HT-29 (cell line): ENCODE results near the gene SLC39A11. TPM values are rescaled to one million over a fixed set of nuclear protein-coding genes. Genes with fewer than 3 reads are reported as not detected.
"Not testable (repeated sequence)": the region's sequence is repeated elsewhere in the genome, so short reads cannot be mapped to it uniquely, and the experiment has no call there.

ENCODE experiments used
- DNase-seq: peaks from one replicate; pipeline ENCODE4 v3.0.0-alpha.2; 2015; ENCODE audit warnings: low spot score
- total RNA-seq: library from RNA; depleted of rRNA; stranded (reverse); fragments of >200 nt; shearing (Covaris generic); gene quantifications from 2 replicates; pipeline ENCODE4 v1.2.3, GENCODE V29; 2014

SLC39A11 gene
- total RNA-seq, 1 experiment from 2014 or later, result 20.7 TPM

DNA sequence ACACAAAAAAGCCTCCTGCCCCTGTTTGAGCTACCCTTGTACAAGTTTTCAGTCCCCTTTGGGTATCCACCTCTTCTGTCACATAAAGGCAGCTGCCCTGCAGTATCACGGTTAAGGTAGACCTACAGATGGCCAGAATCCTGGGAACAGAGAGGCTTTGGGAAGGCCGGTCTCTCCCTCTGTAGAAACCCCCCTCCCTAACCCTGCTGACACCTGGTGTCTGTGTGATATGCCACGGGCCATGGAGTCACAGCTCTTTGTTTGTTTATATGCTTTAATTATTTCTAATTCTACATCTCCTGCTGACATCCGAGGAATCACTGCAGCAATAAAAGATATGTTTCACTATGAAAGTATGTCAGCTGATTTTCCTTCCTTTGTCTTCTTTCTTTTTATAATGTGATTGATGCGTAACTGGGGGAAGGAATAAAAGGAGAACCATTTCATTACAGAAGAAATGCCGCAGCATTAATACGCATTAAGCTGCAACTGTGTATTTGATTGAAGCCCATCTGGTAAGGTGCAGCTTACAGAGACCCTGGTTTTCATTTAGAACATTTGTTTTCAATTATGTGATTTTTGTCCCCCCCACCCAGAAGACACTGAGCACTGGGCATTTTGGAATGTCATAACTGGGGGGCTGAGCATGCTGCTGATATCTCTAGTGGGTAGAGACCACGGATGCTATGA is 142.1 kb downstream of the SLC39A11 start:
- no peak for DNase-seq

DNA sequence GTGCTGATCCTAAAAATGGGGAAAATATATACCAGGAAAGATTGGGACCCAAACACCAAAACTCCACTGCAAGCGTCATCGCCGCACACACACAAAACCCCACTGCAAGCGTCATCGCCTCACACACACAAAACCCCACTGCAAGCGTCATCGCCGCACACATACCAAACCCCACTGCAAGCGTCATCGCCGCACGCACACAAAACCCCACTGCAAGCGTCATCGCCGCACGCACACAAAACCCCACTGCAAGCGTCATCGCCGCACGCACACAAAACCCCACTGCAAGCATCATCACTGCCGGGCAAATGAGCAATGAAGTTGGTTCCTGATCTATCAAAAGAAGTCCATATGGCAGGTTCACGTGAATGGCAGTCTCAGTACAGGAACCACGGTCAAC is 144.4 kb downstream of the SLC39A11 start:
- no peak for DNase-seq

DNA sequence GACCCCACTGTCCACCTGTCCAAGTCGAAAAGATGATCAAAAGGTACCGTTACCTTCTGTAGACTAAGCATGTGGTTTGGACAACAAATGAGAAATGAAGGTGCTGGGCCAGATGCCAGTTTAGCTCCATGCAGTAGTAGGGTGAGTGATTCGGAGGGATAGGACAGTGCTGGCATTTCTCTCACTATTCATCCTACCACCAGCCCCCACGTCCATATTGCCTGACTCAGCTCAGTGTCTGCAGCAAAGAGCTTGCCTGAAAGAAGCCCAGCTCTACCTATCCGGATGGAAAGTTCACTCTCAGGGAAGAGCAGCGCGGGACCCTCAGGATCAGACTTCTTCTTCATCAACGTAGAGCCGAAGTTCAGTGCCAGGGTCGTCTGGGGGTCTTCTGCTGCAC is 145.0 kb downstream of the SLC39A11 start:
- no peak for DNase-seq

DNA sequence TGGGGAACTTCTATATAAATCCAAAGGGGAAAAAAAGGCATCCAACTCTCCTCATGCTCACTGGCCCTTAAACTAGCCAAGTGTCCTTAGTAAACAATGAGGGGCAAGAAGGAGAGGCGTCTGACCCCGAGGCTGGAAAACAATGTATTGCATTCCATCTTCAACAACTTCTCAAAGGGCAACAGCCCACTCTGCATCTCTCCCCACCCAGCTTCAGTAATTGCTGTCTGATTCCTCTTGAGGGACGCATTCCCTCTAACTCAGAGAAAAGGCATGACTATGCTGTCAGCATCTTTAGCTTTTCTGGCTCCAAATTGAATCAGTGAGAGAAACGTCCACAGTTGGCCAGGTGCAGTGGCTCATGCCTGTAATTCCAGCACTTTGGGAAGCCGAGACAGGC is 145.8 kb downstream of the SLC39A11 start:
- no peak for DNase-seq

DNA sequence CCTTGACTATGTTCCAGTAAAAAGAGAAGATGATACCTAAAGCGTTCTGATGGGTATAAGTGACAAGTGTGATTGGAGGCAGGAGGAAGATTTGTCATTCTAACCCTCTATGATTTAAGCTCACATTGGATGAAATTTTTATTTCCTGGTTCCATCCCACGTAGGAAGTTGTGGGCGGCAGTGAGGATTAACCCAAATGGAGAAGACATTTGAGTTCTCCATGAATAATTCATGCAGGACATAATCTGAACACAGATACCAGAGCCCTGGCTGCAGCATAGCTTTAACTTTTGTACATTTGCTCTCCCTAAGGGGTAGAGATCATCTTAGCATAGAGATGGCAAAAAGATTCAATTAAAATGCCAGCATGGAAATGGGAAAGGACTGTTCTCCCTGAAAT is 146.3 kb downstream of the SLC39A11 start:
- DNase-seq, result no peak

DNA sequence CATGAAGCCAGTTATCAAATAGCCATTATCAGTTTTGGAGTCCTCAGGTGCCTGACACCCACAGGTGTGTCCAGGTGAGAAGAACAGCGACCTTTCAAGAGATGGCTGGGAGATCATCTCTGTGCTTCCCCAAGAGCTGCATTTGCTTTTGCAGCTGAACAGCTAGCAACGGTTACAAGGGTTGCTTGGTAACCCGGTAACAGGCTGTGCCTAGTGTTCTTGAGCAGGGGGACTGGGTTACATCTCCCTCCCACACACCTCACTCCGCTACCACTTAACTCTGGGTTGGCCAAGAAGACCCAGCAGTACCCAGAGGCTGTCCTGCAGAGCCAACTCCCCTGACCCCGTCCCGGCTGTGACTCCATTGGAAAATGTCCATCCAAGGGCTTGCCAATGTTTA is 147.0 kb downstream of the SLC39A11 start:
- no peak for DNase-seq

DNA sequence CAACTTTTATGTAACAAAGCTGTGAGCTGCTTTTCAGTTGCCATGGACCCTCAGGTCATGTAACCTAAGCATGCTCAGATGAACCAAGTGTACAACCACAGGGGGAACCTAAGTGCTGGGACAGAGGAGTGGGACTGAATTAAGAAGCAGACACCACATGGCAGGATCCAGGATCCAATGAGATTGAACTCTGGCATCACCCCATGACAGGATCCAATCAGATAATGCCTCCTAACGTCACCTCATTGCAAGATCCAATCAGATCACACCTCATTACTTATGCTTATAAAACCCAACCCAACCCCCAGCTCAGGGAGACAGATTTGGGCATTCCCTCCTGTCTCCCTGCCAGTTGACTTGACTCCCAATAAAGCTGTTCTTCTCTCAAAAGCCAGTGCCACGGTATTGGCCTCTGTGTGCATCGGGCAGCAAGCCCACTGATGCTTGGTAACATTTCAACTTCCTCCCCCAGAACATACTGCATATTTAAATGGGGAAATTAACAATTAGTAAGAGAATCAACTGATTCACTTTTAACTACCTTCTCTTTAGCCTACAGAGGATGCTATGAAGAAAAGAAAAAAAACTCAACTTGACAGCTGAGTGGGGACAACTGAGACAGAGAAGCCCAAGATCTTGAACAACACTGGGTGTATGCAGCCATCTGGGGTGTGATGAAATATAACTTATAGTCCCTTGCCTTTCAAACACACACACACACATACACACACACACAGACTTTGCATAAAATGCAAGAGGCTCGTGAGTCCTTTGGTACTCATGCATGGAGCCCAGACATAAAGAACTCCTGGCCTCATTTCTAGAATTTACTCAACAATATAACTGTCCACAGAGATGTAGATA is 148.4 kb downstream of the SLC39A11 start:
- DNase-seq, result no peak

DNA sequence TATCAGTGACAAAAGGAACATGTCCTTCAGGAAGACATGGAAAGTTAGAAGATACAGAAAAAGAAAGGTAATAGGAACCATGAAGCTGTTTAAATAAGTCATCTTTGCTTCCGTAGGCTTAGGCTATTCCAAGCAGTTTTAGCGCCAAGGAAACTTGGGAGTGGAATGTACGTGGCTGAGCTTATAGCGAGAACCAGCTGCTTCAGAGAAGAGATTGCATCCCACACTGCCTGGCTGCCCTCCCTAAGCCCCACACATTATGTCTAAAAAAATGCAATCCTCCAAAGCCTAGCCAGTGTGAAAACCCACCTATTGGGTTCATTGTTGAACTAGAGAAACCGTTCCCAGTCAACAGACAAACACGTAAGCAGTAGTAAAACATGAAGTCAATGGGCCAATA is 149.9 kb downstream of the SLC39A11 start:
- DNase-seq, result no peak

DNA sequence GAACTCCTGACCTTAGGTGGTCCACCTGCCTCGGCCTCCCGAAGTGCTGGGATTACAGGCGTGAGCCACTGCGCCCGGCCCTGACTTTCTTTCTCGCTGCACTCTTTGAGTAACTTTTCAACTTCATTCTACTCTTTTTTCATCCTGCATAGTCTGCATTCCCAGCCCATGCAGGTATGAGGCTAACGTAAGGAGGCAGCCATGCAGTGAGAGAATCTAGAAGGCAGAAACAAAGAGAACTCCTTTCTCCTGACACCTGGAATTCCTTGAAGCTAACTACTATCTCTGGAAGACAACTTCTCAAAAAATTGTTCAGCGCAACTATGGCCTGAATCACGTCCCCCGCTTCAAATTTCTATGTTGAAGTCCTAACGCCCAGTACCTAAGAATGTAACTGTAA is 152.0 kb downstream of the SLC39A11 start:
- DNase-seq, result no peak

DNA sequence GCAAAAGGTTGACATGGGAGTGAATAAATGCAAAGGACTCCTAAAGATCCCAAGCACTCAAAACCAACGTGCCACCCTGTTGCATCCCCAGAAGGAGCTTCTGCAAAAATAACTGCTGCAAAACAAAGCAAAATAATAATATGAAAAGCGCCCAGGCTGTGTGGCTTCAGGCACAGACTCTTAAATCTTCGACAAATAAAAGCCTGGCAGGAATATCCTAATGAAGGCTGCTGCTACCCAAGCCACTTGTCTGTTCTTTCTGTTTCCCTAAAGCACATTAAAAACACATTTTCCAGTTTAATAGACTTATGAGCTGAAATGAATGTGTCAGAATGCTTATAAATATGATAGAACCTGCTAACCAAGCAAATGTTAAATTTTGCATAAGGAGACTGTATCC is 154.0 kb downstream of the SLC39A11 start:
- DNase-seq, result no peak

DNA sequence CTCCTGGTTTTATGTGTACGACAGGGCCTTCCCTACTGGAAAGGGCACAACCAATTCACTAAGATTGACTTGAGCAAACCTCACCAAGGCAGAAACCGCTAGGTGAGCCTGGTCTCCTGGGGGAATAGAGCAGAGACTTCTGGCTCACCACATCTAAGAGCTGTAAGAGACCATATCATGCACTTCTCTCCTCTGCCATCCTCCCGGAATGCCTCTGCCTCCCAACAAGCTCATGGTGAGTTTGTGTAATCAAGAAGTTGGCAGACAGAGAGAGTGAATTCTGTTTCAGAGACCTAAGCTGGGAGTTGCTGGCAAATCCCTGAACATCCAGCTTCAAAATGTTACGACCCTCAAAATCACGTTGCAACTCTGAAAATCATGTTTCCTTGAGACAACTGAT is 154.8 kb downstream of the SLC39A11 start:
- DNase-seq, result no peak

DNA sequence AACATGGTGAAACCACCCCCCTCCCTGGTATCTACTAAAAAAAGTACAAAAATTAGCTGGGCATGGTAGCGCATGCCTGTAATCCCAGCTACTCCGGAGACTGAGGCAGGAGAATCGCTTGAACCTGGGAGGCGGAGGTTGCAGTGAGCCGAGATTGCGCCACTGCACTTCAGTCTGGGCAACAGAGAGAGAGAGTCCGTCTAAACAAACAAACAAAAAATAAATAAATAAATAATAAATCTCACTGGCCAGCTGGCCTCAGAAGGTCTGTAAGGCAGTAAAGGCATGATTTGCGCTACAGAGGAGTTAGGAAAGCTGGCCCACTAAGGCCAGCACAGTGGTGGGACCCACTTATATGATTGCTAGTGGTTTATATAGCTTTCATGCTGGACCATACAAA is 155.2 kb downstream of the SLC39A11 start:
- DNase-seq, result not testable (repeated sequence)

DNA sequence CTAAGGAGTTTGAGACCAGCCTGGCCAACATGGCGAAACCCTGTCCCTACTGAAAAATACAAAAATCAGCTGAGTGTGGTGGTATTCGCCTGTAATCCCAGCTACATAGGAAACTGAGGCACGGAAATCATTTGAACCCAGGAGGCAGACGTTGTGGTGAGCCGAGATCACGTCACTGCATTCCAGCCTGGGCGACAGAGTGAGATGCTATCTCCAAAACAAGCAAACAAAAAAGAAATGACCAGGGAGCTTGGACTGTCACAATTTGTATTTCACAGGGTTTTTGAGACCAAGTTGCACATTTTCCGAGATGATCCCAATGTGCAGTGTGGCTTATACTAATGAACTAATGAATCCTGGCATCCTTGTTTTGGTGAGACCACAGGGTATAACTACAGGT is 156.5 kb downstream of the SLC39A11 start:
- no peak for DNase-seq

DNA sequence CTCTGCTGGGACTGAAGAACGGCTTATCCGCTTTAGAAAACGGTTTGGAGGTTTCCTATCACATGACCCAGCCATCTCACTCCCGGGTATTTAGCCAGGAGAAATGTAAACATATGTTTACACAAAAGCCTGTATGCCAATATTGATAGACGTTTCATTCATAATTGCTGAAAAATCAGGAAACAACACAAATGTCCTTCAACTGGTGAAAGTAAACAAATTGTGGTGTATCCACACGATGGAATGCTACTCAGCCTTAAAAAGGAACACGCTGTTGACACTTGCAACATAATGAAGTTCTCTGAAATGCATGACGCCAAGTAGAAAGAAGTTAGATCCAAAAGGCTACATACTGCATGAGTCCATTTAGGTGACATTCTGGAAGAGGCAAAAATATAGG is 157.6 kb downstream of the SLC39A11 start:
- no peak for DNase-seq

DNA sequence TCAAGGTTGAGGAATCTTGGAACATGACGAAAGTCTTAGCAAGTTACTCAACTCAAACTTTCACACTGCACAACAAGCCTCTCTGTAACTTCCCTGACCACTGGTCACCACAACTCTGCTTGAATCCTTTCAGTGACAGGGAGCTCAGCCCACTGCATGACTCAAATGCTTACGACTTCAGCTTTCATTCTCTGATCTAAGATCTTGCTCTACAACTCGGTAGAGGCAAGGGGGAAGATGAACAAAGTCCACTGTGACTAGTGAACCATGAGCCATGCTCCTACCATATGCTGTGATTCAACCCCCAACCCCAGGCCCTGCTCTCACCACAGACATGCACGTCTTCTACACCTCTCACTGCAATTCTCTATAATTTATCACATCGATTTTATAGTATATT is 160.9 kb downstream of the SLC39A11 start:
- peak; percentile 57 for DNase-seq

DNA sequence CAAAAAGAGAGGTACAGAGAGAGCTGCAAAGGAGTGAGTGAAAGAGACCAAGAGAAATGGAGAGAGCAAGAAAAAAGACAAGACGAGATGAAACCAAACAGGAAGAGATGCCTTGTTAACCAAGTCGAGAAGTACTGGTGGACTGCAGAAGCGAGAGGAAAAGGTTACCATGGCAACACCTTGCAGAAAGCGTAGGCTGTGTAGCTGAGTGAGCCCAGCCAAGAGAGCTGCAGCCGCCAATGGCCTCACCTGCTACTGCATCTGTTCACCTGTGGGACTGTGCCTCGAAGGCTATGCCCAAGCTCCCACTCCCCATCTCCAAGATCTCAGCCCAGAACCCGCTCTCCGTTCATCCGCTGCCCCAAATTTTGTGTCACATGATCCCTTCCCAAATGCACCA is 161.3 kb downstream of the SLC39A11 start:
- DNase-seq, result no peak

DNA sequence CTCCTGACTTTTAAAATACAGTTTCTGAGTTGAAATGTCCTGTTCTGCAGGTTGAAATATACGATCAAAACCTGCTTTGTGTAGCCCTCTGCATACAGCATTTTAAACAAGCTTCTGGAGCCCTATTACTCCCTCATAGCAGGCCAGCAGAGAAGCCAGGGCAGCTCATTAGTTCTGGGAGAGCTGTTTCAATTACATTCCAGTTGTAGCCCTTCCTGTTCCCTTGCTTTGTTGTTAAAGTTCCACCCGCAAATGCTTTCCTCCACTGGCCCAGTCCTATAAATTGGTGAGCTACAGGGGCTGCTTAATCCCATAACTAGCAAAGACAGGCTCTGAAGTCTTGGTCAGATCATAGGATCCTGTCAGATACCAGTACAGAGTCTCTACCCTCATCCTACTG is 162.5 kb downstream of the SLC39A11 start:
- DNase-seq, result no peak

DNA sequence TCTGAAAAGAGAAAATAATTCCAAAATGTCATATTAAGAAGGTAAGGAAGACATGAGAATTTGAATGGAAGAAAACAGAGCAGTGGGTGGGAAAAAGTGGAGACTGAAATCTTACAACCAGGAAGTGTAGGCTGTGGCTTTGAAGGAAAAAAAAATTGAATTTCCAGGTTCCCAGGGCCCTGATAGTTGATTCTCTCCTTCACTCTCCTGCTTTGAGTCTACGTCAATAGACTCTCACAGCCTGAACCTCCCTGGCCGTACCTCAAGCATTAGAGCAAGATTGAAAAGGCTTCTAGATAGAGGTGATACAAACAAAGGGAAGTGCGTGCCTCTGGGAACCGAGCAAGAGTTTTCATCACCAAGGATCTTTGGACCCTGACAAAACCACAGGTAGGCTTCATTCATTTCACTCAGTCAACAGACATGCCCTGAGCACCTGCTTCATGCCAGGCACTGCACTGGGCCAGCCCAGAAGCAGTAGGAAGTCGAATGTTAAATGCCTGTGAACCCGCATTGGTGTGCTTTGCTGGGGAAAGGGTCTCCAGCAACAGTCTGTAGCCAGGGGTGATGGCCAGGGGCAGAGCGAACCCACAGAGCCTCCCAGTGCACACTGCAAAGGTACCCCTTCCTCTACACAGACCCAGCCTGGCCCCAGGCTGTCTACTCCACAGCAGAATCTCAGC is 163.9 kb downstream of the SLC39A11 start:
- DNase-seq, result peak; percentile 46

DNA sequence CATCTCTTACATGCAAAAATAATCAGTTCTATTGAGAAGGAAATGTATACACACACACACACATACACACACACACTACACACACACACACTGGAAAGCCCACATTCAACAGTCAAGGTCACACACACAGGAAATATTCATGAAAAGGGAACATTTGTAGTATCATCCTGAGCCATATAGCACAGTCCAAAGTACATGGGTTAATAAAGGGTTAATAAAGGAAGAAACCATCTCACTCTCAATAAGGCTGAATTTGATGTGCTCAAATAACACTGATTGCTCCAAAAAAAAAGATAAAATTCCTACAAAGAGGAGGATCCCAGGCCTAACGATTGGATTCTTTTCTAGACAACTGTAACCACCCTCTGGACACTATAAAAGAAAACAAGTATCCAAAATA is 164.7 kb downstream of the SLC39A11 start:
- DNase-seq, result no peak

DNA sequence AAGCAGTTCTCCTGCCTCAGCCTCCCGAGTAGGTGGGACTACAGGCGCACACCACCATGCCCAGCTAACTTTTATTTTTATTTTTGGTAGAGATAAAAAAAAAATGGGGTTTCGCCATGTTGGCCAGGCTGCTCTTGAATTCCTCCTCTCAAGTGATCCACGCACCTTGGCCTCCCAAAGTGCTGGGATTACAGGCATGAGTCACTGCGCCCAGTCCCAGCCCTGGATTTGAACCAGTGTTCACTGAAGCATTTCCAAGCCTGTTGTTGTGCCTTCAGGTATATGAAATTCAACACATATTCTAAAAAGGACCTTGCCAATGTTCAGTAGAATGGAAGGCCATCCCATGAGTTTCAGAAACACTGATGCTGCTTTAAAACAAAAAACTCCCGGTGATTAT is 165.3 kb downstream of the SLC39A11 start:
- DNase-seq, result no peak

DNA sequence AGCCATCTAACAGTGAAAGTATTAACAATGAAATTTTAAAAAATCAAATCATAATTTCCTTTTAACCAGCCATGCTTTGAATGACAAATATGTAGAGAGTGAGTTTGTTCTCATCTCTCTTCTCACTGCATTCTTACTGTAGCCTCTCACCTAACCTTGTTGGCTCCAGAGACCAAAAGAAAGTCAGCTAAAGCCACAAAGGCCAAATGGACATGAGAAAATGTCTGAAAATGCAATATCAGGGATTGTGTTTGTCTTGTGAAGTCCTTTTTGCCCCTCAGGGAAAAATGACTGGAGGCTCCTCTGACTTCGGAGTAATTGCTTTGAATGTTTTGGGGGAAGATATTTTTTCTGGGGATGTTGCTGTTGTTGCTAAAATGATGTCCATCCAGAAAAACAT is 166.3 kb downstream of the SLC39A11 start:
- no peak for DNase-seq

DNA sequence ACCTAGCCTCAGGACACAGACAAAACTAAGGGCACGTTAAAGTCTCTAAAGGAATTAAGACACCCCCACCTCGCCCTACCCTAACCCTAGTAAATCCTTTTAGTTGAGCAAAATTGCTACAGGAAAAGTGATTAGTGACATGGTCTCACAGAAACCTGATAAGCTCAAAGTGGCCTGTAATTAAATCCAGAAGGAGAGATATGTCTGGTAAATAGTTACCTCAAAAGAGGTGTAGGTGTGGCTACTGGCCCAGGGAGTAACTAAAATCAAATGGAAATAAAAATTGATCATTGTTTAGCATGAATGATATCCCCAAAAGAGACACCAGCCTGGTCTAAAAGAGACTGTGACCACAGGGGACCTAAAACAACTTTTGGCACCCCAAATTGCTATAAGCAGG is 168.3 kb downstream of the SLC39A11 start:
- DNase-seq, result no peak

DNA sequence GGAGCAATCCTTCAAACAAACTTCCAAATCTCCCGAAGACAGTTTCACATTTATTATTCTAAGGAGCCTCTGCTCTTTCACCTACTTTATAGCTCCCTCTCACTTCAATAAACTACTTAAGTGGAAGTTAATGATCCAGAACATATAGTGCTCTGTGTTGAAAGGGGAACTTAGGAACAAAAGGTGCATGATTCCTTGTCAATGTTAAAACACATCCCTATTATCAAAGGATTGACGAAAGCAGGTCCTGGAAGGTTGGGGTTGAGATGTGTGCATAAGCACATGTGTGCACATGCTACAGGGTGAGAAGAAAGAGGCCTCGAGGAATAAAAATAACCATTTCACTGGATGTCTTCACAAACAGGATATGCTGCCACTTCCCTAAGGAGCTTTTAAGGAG is 170.3 kb downstream of the SLC39A11 start:
- DNase-seq, result no peak
